Measurements from ENCODE around the gene HIVEP2. TPM values are rescaled to one million over a fixed set of nuclear protein-coding genes. Genes with fewer than 3 reads are reported as not detected.
A peak's percentile ranks its signal among the peaks of the same experiment; 100 is the strongest.

The HIVEP2 gene
- total and polyA plus RNA-seq, 2 of the 4 experiments (the other 2 are of a cell fraction): 4.3 to 11.3 TPM

GRCh38 chr6:142881761-142882160 lies 63.2 kb downstream of the HIVEP2 start:
- Histone ChIP-seq H3K14ac (replicated peaks; ENCODE audit: low read depth, low read length) (0 out of 2 replicates have a peak overlapping the region, but pooled peaks have one; percentile 3), H3K79me1 (ENCODE audit: low read depth in 1 of 2, low read length in 2 of 2) (peaks cover 39 to 71% of the 10 kb centered on the region in 2 experiments), H2AFZ (replicated peaks; ENCODE audit: low read length, poor library complexity) (no peak overlapping the region), H4K5ac (ENCODE audit: low read depth, low read length) (no peak overlapping the region), H2AK5ac (ENCODE audit: low read depth, low read length) (peak overlapping the region; percentile 60; the same call in 1 of the 2 replicates), H2BK15ac (ENCODE audit: low read depth, low read length) (no peak overlapping the region), H3K36me3 (ENCODE audit: control insufficient read depth, insufficient read depth, low read length) (no peaks in the 10 kb centered on the region), H3K9me1 (ENCODE audit: insufficient read depth, low read length) (no peaks in the 10 kb centered on the region), H3K4me1 (ENCODE audit: control insufficient read depth, insufficient read depth, low read length) (peaks cover 9% of the 10 kb centered on the region), H4K8ac (ENCODE audit: low read depth in 2 of 2, low read length in 2 of 2) (0 out of 4 replicates have a peak overlapping the region, but pooled peaks of 1 of the 2 experiments have one; percentile 14), H2BK20ac (ENCODE audit: low read depth, low read length) (peak overlapping the region; percentile 6; the same call in 1 of the 2 replicates), H4K91ac (ENCODE audit: insufficient read depth, low read depth, low read length) (no peak overlapping the region), H3K9me3 (ENCODE audit: control insufficient read depth, insufficient read depth, low read length) (no peaks in the 10 kb centered on the region), H3K9ac (ENCODE audit: low read depth, low read length) (no peak overlapping the region), H3K4ac (ENCODE audit: low read depth, low read length) (no peak overlapping the region; the same call in 1 of the 2 replicates), H3K27ac (ENCODE audit: insufficient read depth, low read length) (no peak overlapping the region), H3K27me3 (ENCODE audit: control insufficient read depth, insufficient read depth, low read length) (no peaks in the 10 kb centered on the region), H2BK120ac (ENCODE audit: low read depth, low read length) (no peak overlapping the region; the same call in 1 of the 2 replicates), H2BK5ac (ENCODE audit: low read depth, low read length, poor library complexity, severe bottlenecking) (peak overlapping the region; percentile 10), H3K18ac (ENCODE audit: low read depth, low read length) (no peak overlapping the region; the same call in 1 of the 2 replicates), H3K56ac (ENCODE audit: extremely low read depth, insufficient read depth, low read length) (no peak overlapping the region), H2AK9ac (replicated peaks; ENCODE audit: low read depth, low read length, poor library complexity) (no peak overlapping the region), H3K23ac (ENCODE audit: low read depth, low read length) (0 out of 2 replicates have a peak overlapping the region, but pooled peaks have one; percentile 42), H4K20me1 (ENCODE audit: insufficient read depth, low read length) (no peaks in the 10 kb centered on the region; the same call in 1 of the 2 replicates), H3K4me3 (ENCODE audit: insufficient read depth, low read depth, low read length) (no peak overlapping the region), H3K4me2 (ENCODE audit: low read depth, low read length) (peak overlapping the region; percentile 1; the same call in 1 of the 2 replicates)
- dilution Hi-C loops (cut with HindIII; ENCODE audit: low sequenced_read_pairs, unreplicated experiment): no loop called here
- in situ Hi-C loops (cut with MboI; ENCODE audit: low sequenced_read_pairs): loop anchor here (5.0 kb wide), 1 partner anchor 49 kb away; no protein-coding TSS in a partner anchor
- BruUV-seq (replicated peaks): no TSS peak
- no CpG with 5 or more reads among the region's 3 CpGs for WGBS, 2 experiments (ENCODE audit: extremely low coverage in 2 of 2, insufficient read length in 1 of 2)
- ATAC-seq (ENCODE audit: low read depth): no peak
- DNase-seq: peak; percentile 37
- POLR2A ChIA-PET (ENCODE audit: unreplicated experiment): interaction anchor here (0.6 kb wide), 1 partner anchor 81 kb away, joined by 3 read pairs; no protein-coding TSS in a partner anchor
- TF ChIP-seq NFE2L2 (IDR thresholded peaks at IDR 0.05; ENCODE audit: low read depth, low read length) (no peak), RFX5 (IDR thresholded peaks at IDR 0.05; ENCODE audit: low read depth, low read length) (no peak), MXI1 (IDR thresholded peaks at IDR 0.05; ENCODE audit: borderline replicate concordance, low read depth, low read length) (no peak), MAZ (IDR thresholded peaks at IDR 0.05; ENCODE audit: borderline replicate concordance, low read depth, low read length) (no peak), CEBPB (IDR thresholded peaks at IDR 0.05; ENCODE audit: low read depth, low read length) (no peak), RAD21 (IDR thresholded peaks at IDR 0.05; ENCODE audit: low read length) (no peak), CHD1 (IDR thresholded peaks at IDR 0.05; ENCODE audit: low read depth, low read length) (no peak)
- TF ChIP-seq, protein P1, sequence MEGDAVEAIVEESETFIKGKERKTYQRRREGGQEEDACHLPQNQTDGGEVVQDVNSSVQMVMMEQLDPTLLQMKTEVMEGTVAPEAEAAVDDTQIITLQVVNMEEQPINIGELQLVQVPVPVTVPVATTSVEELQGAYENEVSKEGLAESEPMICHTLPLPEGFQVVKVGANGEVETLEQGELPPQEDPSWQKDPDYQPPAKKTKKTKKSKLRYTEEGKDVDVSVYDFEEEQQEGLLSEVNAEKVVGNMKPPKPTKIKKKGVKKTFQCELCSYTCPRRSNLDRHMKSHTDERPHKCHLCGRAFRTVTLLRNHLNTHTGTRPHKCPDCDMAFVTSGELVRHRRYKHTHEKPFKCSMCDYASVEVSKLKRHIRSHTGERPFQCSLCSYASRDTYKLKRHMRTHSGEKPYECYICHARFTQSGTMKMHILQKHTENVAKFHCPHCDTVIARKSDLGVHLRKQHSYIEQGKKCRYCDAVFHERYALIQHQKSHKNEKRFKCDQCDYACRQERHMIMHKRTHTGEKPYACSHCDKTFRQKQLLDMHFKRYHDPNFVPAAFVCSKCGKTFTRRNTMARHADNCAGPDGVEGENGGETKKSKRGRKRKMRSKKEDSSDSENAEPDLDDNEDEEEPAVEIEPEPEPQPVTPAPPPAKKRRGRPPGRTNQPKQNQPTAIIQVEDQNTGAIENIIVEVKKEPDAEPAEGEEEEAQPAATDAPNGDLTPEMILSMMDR (conservative IDR thresholded peaks at IDR 0.05; ENCODE audit: low read depth, low read length): no peak
- TF ChIP-seq, protein P2, sequence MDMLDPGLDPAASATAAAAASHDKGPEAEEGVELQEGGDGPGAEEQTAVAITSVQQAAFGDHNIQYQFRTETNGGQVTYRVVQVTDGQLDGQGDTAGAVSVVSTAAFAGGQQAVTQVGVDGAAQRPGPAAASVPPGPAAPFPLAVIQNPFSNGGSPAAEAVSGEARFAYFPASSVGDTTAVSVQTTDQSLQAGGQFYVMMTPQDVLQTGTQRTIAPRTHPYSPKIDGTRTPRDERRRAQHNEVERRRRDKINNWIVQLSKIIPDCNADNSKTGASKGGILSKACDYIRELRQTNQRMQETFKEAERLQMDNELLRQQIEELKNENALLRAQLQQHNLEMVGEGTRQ (IDR thresholded peaks at IDR 0.05; ENCODE audit: low read depth, low read length): no peak
- CTCF ChIA-PET: interaction anchor here (1.0 to 1.4 kb wide), 2 partner anchors 57 to 144 kb away, joined by 3 read pairs; no protein-coding TSS in a partner anchor
- intact Hi-C loops (cut with micrococcal nuclease): no loop called here
